ENCODE data around the gene CSF1.

- no peak for TF ChIP-seq CTCF (IDR thresholded peaks at IDR 0.05; ENCODE audit: low read depth, low read length)
- no peak for TF ChIP-seq EZH2phosphoT487 (IDR thresholded peaks at IDR 0.05; ENCODE audit: low read depth)
These were observed 8.3 kb upstream of the CSF1 start for GRCh38 chr1:109902204-109902985.
